Right atrium auricular region (tissue), 2 donors: ENCODE data around the gene NEK5. TPM values are rescaled to one million over a fixed set of nuclear protein-coding genes. Genes with fewer than 3 reads are reported as not detected.

Experiments
- DNase-seq: peaks from one replicate; pipeline ENCODE4 v3.0.0-alpha.2; 2019; ENCODE audit warnings: low spot score
- H3K27ac ChIP-seq, 2 donors: fragments of 200-600 bp; sonication (generic); 1 replicate in 1 of 2; 2 replicates in 1 of 2; pipeline ENCODE4 v1.5.1; 2016 to 2019
- H3K27me3 ChIP-seq, 2 donors: fragments of 200-600 bp; sonication (generic); one replicate each; pipeline versions ENCODE4 v1.5.1 to v1.6.0; 2017 to 2019
- H3K36me3 ChIP-seq: fragments of 200-600 bp; sonication (generic); one replicate; pipeline ENCODE4 v1.5.1; 2016
- H3K4me1 ChIP-seq, 2 donors: fragments of 200-600 bp; sonication (generic); one replicate each; pipeline versions ENCODE4 v1.5.1 to v1.6.0; 2017 to 2019
- H3K4me3 ChIP-seq, 2 donors: fragments of 200-600 bp; sonication (generic); 1 replicate in 1 of 2; 2 replicates in 1 of 2; pipeline ENCODE4 v1.5.1; 2017 to 2019; ENCODE audit warnings: mild to moderate bottlenecking in 1 of 2, moderate library complexity in 1 of 2
- H3K9me3 ChIP-seq, 2 donors: fragments of 200-600 bp; sonication (generic); one replicate each; pipeline ENCODE4 v1.5.1; 2019
- total RNA-seq, 2 donors: library from RNA; depleted of rRNA; stranded (reverse); fragments of >200 nt; gene quantifications; one replicate each; pipeline ENCODE4 v1.1.0, GENCODE V29; 2016
- TF ChIP-seq, protein P1 (sequence below), 2 donors: fragments of 200-600 bp; sonication (generic); IDR thresholded peaks; one replicate each; pipeline ENCODE4 v1.5.1; 2019; ENCODE audit warnings: antibody characterized with exemption in 2 of 2

Gene NEK5
- total RNA-seq, 2 donors from 2014 or later: 0.55 to 1.1 TPM

DNA sequence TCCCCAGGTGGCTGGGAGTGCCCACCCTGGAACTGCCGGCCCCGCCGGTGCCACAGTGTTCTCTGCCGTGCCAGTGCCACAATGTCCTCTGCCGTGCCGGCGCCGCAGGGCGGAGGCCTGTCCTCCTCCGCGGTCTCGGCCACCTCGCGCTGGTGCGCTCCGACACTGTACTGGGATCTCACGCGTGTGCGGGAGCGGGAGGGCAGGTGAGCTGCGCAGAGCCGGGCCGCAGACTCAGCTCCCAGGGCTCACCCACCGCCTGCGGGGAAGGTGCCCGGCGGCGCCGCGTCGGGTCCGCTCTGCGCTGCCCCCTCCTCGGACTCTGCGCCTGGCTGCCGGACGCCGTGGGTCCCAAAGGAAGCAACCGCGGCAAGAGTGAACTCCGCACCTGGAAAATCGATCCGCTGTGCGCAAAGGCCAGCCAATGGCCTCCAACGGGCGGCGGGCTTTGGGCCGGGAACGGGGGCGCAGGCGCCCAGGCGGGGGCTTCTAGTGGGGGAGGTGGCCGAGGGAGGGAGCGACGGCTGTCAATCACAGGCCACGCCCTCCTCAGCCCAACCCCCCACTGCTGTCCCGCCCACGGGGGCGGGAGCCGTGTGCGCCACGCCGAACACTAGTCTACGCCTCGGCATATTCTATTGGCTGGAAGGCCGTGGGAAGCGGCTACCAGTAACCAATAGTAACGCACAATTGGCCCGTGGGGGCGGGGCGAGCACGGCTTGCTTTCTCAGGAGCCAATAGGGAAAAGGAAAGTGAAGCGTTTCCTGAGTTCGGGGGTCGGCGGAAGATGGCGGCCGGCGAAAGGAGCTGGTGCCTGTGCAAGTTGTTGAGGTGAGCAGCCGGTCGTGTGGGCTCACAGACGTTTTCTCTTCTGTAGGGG, 117.0 kb downstream of the NEK5 start, which contains the start of gene ALG11:
Gene ALG11 (plus strand): TSS at position 767 of the 880 bp plus-strand sequence. CDS start 21 bp downstream, at position 788.
- peak; percentile 100 for DNase-seq
- TF ChIP-seq, protein P1, sequence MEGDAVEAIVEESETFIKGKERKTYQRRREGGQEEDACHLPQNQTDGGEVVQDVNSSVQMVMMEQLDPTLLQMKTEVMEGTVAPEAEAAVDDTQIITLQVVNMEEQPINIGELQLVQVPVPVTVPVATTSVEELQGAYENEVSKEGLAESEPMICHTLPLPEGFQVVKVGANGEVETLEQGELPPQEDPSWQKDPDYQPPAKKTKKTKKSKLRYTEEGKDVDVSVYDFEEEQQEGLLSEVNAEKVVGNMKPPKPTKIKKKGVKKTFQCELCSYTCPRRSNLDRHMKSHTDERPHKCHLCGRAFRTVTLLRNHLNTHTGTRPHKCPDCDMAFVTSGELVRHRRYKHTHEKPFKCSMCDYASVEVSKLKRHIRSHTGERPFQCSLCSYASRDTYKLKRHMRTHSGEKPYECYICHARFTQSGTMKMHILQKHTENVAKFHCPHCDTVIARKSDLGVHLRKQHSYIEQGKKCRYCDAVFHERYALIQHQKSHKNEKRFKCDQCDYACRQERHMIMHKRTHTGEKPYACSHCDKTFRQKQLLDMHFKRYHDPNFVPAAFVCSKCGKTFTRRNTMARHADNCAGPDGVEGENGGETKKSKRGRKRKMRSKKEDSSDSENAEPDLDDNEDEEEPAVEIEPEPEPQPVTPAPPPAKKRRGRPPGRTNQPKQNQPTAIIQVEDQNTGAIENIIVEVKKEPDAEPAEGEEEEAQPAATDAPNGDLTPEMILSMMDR (IDR thresholded peaks at IDR 0.05): no peak
- H3K27ac ChIP-seq: peak within 1 kb of the TSS; percentile 81 to 89
- no peaks in the 10 kb centered on the region for H3K36me3 ChIP-seq
- H3K9me3 ChIP-seq: no peaks in the 10 kb centered on the region
- no peaks in the 10 kb centered on the region for H3K27me3 ChIP-seq
- peaks cover 0 to 22% of the 10 kb centered on the region in 2 donors for H3K4me1 ChIP-seq
- H3K4me3 ChIP-seq: peak within 1 kb of the TSS; percentile 81 to 90

DNA sequence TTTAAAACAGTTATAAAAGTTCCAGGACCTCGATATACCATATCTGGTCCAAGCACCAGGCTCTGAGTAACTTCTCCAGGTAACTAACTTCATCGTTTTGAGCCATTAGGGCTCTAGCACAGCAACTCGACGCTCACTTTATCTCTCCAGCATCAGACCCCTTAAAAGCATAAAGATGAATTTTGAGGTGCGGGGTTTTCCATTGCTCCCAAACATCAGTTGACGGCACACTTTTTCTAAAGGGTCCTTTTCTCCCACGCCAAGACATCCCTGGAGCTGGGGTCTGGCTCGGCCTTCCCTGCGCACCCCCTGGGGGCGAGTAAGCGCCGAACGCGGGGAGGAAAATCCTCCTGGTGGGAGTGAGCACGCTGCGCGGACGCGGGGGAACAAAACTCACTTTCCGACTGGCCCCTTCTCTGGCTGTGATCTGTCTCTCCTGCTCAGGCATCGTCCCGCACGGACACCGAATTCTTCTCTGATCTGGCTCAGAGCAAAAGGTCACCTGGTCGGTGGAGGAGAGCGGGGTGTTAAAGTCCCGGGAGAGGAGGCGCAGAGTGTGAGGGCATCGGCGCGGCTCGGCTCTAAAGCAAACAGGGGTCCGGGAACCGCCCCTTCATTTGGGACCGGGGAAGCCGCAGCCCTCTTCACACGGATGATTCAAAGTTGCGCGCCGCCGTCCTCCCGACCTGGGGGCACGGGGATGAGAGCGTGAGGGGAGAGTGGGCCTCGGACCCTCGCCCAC, 117.8 kb downstream of the NEK5 start, which contains the start of gene ATP7B:
Gene ATP7B (minus strand): TSS at position 561 of the 742 bp plus-strand sequence. CDS start 113 bp downstream, at position 448.
- Histone ChIP-seq H3K9me3 (no peaks in the 10 kb centered on the region), H3K27ac (peak within 1 kb of the TSS; percentile 81 to 89), H3K36me3 (no peaks in the 10 kb centered on the region), H3K4me3 (peak within 1 kb of the TSS; percentile 81 to 90), H3K4me1 (peaks cover 0 to 22% of the 10 kb centered on the region in 2 donors), H3K27me3 (no peaks in the 10 kb centered on the region)
- DNase-seq: peak; percentile 60
- TF ChIP-seq, protein P1 (IDR thresholded peaks at IDR 0.05): no peak

DNA sequence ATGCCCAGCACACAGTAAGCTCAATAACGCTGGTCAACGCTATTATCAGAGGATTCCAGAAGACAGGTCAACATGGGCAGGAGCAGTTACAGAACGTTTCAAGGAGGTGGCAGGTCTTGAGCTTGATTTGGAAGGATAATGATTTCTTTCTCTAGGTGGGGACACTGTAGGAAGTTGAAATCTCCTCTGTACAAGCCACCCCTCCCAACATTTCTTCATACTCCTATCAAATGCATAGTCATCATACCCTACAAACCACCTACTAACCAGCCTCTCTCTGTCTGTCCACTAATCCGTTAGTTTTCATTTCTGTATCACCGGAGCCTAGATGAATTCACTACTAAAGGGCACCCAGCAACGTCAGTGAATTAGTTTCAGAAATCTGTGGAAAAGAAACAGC, 118.9 kb downstream of the NEK5 start:
- TF ChIP-seq, protein P1 (IDR thresholded peaks at IDR 0.05): no peak
- no peaks in the 10 kb centered on the region for H3K36me3 ChIP-seq
- no peaks in the 10 kb centered on the region for H3K9me3 ChIP-seq
- no peaks in the 10 kb centered on the region for H3K27me3 ChIP-seq
- H3K27ac ChIP-seq: no peak overlapping the region
- H3K4me1 ChIP-seq: peaks cover 0 to 22% of the 10 kb centered on the region in 2 donors
- DNase-seq: no peak
- H3K4me3 ChIP-seq: no peak overlapping the region

DNA sequence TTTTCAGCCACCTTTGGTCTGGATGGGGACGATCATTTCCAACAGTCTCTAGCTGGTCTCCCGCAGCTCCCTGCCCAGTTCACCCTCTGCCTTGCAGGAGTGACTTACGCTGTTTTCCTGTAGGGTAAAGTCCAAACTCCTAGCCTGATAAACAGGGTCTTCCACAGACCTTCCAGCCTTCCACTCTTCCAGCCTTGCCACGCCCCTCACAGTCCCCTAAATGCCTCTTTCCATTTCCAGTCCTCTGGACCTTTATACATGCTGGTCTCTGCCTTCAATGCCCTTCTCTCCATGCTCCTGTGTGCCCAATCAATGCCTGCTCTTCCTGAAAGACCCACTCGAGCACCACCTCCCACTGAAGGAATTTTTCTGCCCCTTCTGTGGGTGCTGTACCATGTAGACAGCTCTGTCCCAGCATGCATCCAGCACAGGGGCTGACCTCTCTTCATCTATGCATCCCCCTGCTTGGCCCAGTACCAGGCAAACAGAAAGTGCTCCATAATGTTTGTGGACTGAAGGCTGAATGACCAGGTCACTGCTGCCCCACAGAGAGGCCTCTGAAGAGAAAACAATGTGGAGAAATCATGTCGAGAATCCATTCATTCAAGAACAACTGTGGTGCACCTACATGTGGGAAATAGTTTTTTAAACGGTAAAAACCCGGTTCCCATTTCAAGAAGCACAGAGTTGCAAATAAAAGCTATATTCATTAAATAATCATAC, 122.2 kb downstream of the NEK5 start:
- Histone ChIP-seq H3K27me3 (no peaks in the 10 kb centered on the region), H3K9me3 (no peaks in the 10 kb centered on the region), H3K27ac (no peak overlapping the region), H3K4me3 (no peak overlapping the region), H3K4me1 (peaks cover 0 to 11% of the 10 kb centered on the region in 2 donors), H3K36me3 (no peaks in the 10 kb centered on the region)
- DNase-seq: no peak
- TF ChIP-seq, protein P1 (IDR thresholded peaks at IDR 0.05): no peak

DNA sequence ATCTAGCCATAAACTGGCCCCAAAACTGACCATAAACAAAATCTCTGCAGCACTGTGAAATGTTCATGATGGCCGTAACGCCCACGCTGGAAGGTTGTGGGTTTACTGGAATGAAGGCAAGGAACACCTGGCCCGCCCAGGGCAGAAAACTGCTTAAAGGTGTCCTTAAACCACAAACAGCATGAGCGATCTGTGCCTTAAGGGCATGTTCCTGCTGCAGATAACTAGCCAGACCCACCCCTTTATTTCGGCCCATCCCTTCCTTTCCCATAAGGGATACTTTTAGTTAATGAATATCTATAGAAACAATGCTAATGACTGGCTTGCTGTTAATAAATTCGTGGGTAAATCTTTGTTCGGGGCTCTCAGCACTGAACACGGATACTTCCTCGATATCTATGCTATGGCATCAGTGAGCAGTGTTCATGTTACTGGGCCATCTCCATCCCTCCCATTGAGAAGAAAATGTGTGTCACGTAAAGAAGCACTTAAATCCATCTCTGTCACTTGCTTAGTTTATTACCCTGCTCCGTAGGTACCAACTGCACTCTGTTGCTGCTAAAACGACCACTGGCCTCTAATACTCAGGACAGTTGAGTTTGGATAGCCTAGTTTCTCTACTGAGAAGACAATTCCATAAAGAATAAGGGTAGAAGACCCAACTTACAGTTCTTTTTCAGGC, 122.9 kb downstream of the NEK5 start:
- no peaks in the 10 kb centered on the region for H3K9me3 ChIP-seq
- no peaks in the 10 kb centered on the region for H3K27me3 ChIP-seq
- no peak overlapping the region for H3K4me3 ChIP-seq
- H3K36me3 ChIP-seq: no peaks in the 10 kb centered on the region
- H3K27ac ChIP-seq: no peak overlapping the region
- peaks cover 0 to 10% of the 10 kb centered on the region in 2 donors for H3K4me1 ChIP-seq
- DNase-seq: no peak
- TF ChIP-seq, protein P1 (IDR thresholded peaks at IDR 0.05): no peak
